ENCODE measurements around the gene USP15. TPM values are rescaled to one million over a fixed set of nuclear protein-coding genes. Genes with fewer than 3 reads are reported as not detected.

Gene USP15
- total RNA-seq, 1 experiment from 2014 or later, result 25.8 TPM

DNA sequence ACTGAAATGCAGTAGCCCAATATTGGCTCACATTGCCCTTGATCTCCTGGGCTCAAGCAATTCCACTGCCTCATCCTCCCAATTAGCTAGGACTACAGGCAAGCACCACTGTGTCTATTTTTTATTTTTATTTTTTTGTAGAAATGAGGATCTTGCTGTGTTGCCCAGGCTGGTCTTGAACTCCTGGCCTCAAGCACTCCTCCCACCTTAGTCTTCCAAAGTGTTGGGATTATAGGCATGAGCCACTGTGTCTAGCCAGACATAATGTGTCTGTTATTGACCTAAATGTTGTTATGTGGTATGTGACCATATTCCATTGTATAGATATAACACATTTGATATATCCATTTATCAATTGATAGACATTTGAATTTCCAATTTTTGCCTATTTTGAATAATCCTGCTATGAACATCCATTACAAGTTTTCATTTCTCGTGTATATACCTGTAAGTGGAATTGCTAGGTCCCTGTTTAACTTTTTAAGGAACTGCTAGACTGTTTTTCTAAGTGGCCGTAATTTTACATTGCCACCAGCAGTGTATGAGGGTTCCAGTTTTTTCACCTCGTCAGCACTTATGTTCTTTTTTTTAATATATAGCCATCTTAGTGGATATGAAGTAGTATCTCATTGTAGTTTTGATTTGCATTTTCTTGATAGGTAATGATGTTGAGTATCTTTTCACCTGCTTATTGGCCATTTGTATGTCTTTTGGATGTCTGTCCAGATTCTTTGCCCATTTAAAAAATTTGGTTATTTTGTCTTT lies 9.4 kb downstream of the USP15 start:
- H3K36me3 ChIP-seq (ENCODE audit: low read depth), result no peaks in the 10 kb centered on the region
- H3K27ac ChIP-seq, result no peak overlapping the region
- DNase-seq, result no peak
- H3K79me2 ChIP-seq (ENCODE audit: low read depth), result peaks cover 99% of the 10 kb centered on the region
- TF ChIP-seq CTCF (conservative IDR thresholded peaks at IDR 0.05) (no peak), EZH2 (IDR thresholded peaks at IDR 0.05; ENCODE audit: low read depth) (no peak)
- no peaks in the 10 kb centered on the region for H3K9me2 ChIP-seq (ENCODE audit: insufficient read depth)
- intact Hi-C loops (cut with micrococcal nuclease; ENCODE audit: unreplicated experiment), result loop anchor here (10.0 kb wide), 1 partner anchor 195 kb away; the partner anchor contains the start of gene MON2
- H2AFZ ChIP-seq, result no peak overlapping the region
- no peak overlapping the region for H3K4me3 ChIP-seq
- no TSS peak for BruUV-seq (replicated peaks)
- H3K9me3 ChIP-seq (ENCODE audit: insufficient read depth, low read depth), result no peaks in the 10 kb centered on the region
- ChIA-PET POLR2A (ENCODE audit: unreplicated experiment) (no interaction called here), CTCF (no interaction called here)
- H3K4me1 ChIP-seq (replicated peaks; ENCODE audit: insufficient read depth), result peaks cover 4% of the 10 kb centered on the region; the same call in 1 of the 2 replicates
- H3F3A ChIP-seq (ENCODE audit: insufficient read depth, low read depth), result peaks cover 6% of the 10 kb centered on the region; the same call in 1 of the 2 replicates
- H3K27me3 ChIP-seq (ENCODE audit: insufficient read depth, low read depth), result no peaks in the 10 kb centered on the region
- H4K20me1 ChIP-seq (ENCODE audit: insufficient read depth), result peaks cover 33% of the 10 kb centered on the region
- H3K4me2 ChIP-seq, result no peak overlapping the region

DNA sequence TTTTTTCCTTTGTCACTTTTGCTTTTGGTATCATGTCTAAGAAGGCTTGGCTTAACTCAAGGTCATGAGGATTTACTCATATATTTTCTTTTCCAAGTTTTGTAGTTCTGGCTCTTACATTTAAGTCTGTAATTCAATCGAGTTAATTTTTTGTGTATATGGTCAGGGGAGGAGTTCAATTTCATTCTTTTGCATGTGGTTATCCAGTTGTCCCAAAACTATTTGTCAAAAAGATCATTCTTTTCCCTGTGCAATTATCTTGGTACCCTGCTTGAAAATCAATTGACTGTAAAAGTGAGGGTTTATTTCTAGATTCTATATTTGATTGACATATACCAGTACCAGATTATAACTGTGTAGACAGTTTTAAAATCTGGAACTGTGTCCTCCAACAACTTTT lies 10.2 kb downstream of the USP15 start:
- DNase-seq, result no peak
- peaks cover 99% of the 10 kb centered on the region for H3K79me2 ChIP-seq (ENCODE audit: low read depth)
- H3K27ac ChIP-seq, result no peak overlapping the region
- ChIA-PET POLR2A (ENCODE audit: unreplicated experiment) (no interaction called here), CTCF (no interaction called here)
- no TSS peak for BruUV-seq (replicated peaks)
- H3K9me3 ChIP-seq (ENCODE audit: insufficient read depth, low read depth), result no peaks in the 10 kb centered on the region
- H3K4me3 ChIP-seq, result no peak overlapping the region
- no peak overlapping the region for H2AFZ ChIP-seq
- no peaks in the 10 kb centered on the region for H3K27me3 ChIP-seq (ENCODE audit: insufficient read depth, low read depth)
- H3K36me3 ChIP-seq (ENCODE audit: low read depth), result no peaks in the 10 kb centered on the region
- H3K9me2 ChIP-seq (ENCODE audit: insufficient read depth), result no peaks in the 10 kb centered on the region
- H3K4me1 ChIP-seq (replicated peaks; ENCODE audit: insufficient read depth), result peaks cover 4% of the 10 kb centered on the region; the same call in 1 of the 2 replicates
- H4K20me1 ChIP-seq (ENCODE audit: insufficient read depth), result peaks cover 30% of the 10 kb centered on the region
- no peak overlapping the region for H3K4me2 ChIP-seq
- H3F3A ChIP-seq (ENCODE audit: insufficient read depth, low read depth), result peaks cover 6% of the 10 kb centered on the region; the same call in 1 of the 2 replicates
- intact Hi-C loops (cut with micrococcal nuclease; ENCODE audit: unreplicated experiment), result no loop called here
- no peak for TF ChIP-seq EZH2 (IDR thresholded peaks at IDR 0.05; ENCODE audit: low read depth)
- no peak for TF ChIP-seq CTCF (conservative IDR thresholded peaks at IDR 0.05)

GRCh38 chr12:62270872-62271271 lies 10.7 kb downstream of the USP15 start:
- no peak overlapping the region for H3K27ac ChIP-seq
- H3K4me2 ChIP-seq, result no peak overlapping the region
- no peaks in the 10 kb centered on the region for H3K36me3 ChIP-seq (ENCODE audit: low read depth)
- H3K79me2 ChIP-seq (ENCODE audit: low read depth), result peaks cover 99% of the 10 kb centered on the region
- no peaks in the 10 kb centered on the region for H3K9me3 ChIP-seq (ENCODE audit: insufficient read depth, low read depth)
- POLR2A ChIA-PET (ENCODE audit: unreplicated experiment), result interaction anchor here (0.6 kb wide), 1 partner anchor 532 kb away, joined by 5 read pairs; no protein-coding TSS in a partner anchor
- peaks cover 4% of the 10 kb centered on the region; the same call in 1 of the 2 replicates for H3K4me1 ChIP-seq (replicated peaks; ENCODE audit: insufficient read depth)
- H4K20me1 ChIP-seq (ENCODE audit: insufficient read depth), result peaks cover 30% of the 10 kb centered on the region
- CTCF ChIA-PET, result no interaction called here
- no peaks in the 10 kb centered on the region for H3K9me2 ChIP-seq (ENCODE audit: insufficient read depth)
- no peak overlapping the region for H3K4me3 ChIP-seq
- no peak overlapping the region for H2AFZ ChIP-seq
- no TSS peak for BruUV-seq (replicated peaks)
- H3K27me3 ChIP-seq (ENCODE audit: insufficient read depth, low read depth), result no peaks in the 10 kb centered on the region
- DNase-seq, result no peak
- intact Hi-C loops (cut with micrococcal nuclease; ENCODE audit: unreplicated experiment), result no loop called here
- TF ChIP-seq EZH2 (IDR thresholded peaks at IDR 0.05; ENCODE audit: low read depth), result no peak
- no peak for TF ChIP-seq CTCF (conservative IDR thresholded peaks at IDR 0.05)
- peaks cover 6% of the 10 kb centered on the region; the same call in 1 of the 2 replicates for H3F3A ChIP-seq (ENCODE audit: insufficient read depth, low read depth)

Measured in PC-9 (cell line).